Measurements from ENCODE around the gene SF1.

SF1 gene

DNA sequence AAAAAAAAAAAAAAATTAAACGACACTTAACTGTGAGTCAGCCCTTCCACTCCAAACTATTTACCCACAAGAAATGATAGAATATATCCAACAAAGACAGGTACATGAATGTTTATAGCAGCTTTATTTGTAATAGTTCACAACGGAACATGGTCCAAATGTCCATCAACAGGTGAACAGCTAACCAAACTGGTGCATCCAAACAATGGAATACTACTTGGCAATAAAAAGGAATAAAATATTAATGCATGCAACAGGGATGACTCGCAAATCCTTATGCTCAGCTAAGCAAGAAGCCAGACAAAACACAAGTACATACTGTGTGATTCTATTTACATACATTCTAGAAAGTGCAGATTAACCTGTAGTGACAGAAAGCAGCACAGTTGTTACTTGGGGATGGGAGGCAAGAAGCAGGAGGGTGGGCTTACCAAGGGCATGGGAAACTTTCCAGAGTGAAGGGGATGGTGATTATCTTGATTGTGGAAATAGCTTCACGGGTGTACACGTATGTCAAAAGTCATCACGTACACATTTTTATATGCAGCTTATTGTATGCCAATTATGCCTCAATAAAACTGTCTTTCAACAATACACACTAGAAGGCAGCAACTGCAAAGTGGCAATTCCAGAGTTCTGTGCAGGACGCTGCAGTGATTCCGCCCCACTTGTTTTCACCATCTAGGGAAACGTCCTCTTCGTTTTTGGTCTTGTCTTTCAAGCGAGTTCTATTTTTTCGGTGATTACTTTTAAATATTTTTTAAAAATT is 6.7 kb upstream of the SF1 start:
- no peak for DNase-seq

DNA sequence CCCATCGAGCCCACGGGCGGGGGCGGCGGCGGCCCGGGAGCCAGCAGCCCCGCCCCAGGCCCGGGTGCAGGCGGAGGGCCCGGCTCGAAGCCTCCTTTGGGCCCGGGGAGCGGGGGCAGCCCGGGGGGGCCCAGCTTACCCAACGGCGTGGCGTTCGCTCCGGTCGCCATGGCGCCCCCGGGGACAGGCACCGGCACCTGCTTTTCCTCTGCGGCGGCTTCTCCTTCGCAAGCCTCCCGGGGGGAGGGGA is 194 bp downstream of the SF1 start:
- no peak for DNase-seq

DNA sequence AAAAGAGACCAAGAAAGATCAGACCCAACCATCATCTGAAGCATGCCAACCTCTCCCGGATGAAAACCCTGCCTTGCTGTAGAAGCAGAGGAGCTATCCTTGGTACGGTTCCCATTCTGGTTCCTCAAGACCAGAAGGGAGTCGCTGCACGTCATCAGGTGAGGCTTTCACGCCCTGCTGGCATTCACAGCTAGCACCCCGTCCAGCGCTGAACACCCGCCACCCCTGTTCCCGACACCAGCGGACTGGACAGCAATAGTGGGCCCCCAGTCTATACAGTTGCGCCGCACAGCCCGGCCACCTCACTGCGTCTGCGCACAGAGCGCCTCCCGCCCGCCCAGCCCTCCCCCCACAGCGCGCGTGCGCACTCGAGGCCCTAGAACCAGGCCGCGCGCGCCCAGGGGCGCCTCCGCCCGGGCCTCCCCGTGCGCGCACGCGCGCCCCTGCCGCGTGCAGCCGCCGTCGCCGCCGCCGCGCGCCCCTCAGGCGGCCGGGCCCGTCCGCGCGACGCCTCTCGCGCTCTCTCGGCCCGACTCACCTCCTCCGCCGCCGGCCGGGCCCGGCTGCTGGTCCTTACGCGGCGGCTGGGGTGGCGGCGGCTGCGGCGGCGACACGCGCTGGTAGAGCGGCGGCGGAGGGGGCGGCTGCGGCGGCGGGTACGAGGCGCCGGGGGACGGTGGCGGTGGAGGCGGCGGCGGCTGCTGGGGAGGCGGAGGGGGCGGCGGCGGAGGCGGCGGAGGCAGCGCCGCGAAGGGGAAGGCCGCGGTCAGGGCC is 706 bp downstream of the SF1 start:
- DNase-seq = peak in 52 of 56 donors; percentile 22 to 87 (median 68)

DNA sequence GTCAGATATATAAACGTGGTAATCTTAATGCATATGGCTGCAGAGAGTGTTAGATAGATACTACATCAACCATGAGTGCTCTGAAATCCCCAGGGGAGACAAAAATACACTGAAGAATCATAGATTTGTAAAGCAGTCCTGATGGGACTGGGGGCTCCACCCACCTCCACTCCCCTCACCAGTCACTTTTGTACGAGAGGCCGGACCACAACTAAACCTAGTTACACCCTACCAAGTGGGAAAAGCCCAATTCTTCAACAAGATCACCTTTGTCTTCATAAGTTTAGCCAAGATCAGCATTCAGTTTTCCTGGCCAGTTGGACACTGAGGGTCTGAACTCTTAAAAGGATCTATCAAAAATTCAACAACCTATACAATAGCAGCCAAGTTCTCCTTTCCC is 1.5 kb downstream of the SF1 start:
- DNase-seq = no peak

DNA sequence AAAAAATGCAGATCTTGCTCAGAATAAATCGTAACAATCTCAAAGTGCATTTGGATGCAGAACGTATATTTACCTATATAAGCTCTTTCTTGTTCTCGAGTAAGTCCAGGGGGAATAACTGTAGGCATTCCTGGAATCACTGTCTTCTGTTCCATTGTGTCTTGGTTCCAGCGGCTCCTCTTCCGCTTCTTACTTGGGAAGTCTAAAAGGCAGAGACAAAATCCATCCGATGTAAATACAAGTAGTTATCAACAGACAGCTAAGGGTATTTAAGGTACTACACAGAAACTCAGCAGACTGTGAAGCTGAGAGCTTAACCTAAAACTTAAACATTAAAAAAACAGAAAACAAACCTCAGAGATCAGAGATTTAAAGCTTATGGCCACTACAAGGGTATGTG is 1.9 kb downstream of the SF1 start:
- no peak for DNase-seq

DNA sequence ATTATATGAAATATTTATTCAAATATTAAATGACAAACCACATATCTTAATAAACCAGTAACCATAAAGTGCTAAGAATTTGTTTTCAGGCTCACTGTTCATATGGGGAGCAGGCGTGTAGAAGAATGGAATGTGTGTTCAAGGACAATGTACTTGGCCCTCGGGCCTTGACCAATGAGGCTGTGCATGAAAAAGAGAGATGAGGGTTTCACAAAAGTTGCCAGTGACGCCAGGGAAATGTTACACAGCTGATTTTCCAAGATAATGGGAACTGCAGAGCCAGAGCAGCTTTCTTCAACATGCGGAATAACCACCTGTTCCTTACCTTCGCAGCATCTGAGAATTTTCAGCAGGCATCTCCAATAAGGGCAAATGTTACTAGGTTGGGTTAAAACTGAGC is 4.2 kb downstream of the SF1 start:
- DNase-seq = no peak

DNA sequence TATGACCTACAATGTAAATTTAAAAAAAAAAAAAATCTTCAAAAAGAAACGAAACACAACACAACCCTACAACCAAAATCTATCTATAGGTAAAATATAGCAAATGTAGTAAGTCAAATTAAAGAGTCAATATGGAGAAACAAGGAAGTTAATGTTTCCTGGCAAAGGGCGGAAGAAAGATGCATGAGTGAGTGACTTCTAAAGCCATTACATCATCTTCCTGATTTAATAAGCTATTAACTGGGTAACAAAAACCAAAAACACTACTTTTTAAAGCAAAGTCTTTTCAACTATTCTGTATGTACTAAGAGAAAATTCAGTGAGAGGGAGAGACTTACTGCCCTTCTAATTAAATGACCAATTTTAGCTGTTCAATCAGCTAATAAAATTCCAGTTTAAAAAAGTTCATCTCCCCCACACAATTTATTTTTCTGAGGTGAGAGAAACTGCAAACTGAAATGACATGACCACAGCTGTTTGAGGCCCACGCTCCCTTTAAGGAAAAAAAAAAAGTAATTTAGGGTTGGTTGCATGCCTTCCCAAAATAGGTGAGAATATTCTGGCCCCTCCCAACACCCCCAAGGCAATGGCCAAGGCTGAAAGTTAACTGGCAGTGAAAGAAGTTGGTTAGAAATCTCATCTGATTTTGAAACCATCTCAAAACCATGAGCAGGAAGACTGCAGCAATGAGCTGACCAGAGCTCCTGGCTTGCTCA is 5.9 kb downstream of the SF1 start:
- no peak for DNase-seq

DNA sequence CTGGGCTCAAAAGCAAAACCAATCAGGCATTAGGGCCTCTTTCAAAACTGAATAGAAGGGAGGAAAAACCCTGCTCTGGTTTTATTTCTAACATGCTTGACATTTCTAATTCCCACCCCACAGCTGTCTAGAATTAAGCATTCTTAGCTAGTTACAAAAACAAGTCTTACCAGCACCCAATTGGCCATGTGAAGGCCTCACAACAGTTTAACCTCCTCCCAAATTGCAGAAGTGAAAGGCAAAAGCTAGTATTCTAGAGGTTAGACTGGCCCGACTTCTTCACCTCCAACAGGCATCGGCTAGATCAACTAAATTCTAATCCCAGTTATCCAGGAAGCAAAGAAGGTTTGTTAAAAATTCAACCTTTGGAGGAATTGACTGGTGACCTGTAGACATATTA is 6.5 kb downstream of the SF1 start:
- DNase-seq = no peak

DNA sequence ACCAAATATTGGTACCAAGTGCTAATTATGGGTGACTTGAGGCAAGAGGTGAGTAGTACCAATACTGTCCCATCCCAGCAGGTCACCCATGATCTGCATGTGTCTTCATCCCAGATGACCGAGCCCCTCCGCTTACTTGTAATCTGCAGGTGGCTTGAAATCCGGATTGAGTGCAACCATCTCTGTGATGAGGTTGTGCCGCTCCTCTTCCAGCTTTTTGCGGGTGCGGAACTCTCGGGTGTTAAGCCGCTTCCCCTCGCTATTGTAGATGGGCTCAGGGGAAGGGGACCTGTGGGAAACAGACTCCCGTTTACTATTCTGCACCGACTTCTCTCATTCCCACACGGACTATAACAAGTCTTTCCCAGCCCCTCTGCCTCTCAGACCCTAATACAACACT is 8.2 kb downstream of the SF1 start:
- no peak for DNase-seq

DNA sequence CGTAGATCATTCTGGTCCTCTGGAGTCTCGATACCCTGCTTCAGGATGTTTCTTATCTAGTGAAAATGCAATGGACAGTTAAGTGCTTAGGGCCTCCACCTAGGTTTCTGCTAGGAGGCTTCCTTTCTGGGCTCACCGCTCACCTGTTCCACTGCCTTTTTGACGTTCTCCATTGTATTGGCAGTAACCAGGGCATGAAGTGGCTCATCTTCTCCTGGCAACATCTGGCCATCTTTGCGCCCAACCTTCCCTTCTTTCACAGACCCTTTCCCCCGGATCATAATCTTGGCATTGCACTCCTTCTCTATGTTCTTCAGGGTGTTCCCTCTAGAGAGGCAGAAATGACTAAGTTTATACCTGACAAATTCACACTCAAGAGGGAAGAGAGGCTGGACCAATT is 9.1 kb downstream of the SF1 start:
- DNase-seq = no peak

DNA sequence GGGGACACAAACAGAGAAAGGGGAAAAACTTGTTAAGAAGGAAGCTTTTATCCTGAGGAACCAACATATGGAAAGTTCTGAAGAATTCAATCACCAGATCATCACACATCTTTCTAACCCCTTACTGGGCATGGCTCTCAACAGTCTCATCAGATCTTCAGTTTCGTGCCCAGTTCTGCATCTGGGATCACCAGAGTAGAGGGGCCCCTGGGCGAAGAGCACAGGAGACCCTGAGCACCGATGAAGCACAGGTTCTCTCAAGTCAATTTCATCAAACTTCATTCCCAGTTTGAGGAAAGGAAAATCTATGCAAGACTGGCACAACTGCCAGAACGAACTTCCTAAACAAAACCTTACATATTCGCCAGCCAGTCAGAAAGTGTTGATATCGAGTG is 10.0 kb downstream of the SF1 start:
- no peak for DNase-seq

DNA sequence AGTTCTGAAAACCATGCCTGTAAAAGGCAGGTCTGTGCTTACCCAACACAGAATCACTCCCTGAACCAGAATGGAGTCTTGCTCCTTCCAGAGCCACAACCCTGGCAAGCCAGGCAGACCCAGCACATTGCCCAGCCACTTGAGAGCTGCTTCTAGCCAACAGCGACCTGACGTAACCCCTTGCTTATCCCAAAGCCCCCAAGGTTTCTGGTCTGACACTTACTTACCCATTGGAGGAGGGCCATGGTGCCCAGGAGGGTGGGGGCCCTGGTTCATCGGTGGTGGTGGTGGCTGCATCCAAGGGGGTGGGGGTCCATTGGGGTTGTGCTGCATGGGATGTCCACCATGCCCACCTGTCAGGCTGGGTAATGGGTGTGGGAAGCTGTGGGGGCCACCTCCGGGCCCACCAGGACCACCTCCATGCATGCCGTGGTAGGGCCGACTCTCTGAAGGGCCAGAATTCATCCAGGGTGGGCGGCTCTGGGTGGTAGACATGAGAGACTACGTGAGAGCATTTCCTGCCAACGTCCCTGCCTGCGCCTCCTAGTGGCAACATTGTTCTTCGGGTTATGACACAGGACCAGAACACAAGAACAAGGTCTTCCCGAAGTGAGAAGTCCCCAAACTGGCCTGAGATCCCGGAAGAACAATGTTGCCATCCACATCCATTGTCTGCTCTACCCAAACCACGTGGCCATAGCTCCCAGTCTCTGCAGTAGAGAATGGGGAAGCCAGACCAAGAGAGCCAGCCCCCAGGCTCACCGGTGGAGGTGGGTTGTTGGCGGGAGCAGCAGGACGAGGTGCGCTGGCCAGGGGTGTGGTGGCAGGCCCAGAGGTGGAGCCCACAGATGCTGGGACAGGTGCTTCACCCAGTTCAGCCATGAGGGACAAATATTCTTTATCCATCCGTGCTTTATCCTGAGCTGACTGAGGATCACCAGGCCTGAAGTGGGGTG is 10.7 kb downstream of the SF1 start:
- peak in 11 of 56 donors; percentile 6 to 61 (median 29) for DNase-seq

DNA sequence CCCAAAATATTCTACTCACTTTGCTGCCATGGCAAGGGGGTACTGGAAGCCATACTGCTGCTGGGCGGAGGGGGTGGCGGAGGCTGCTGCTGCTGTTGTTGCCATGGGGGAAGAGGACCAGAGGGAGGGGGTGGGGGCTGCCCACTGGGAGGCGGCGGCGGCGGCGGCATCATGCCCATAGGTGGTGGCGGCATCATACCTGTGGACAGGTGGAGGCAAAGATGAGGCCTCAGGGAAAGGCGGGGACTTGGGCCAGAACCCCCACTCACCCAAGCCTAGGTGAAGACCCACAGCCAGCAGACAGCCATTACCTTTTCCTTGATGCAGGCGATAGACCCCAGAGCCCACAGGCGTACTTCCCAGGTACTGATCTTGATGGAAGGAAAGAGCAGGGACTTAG is 11.5 kb downstream of the SF1 start:
- DNase-seq = no peak

DNA sequence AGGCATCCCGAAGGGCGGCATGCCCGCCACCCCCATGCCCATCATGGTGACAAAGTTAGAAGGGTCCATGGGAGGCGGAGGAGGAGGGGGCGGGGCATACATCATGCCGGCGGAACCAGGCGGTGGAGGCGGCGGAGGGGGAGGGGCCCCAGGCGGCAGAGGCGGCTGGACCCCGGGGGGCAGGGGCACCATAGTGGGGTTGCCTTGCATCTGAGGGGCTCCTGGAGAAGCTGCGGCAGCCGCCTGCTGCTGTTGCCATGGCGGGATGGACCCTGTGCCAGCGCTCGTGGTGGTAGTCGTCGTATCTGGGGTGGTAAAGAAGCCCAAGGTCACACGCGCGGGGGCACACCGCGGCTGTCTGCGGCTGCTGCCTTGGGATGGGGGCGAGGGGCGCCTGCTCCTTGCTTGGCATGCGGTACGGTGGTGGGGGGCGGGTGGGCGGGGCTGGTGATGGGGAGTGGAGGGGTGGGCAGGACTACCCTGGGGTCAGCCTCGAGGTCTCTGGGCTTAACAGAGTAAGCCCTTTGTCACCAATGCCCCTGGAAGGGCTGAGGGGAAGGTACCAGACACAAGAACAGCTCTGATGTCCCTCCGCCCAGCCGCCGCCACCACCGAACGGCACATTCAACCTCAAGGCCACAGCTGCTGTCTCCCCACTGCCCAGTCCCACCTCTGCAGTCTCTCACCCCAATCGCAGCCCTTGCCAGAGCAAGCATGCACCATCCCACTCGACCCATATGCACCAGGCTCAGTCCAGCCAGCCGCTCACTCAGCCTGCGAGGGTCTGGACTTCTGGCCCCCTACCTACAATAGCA is 12.3 kb downstream of the SF1 start:
- no peak for DNase-seq

DNA sequence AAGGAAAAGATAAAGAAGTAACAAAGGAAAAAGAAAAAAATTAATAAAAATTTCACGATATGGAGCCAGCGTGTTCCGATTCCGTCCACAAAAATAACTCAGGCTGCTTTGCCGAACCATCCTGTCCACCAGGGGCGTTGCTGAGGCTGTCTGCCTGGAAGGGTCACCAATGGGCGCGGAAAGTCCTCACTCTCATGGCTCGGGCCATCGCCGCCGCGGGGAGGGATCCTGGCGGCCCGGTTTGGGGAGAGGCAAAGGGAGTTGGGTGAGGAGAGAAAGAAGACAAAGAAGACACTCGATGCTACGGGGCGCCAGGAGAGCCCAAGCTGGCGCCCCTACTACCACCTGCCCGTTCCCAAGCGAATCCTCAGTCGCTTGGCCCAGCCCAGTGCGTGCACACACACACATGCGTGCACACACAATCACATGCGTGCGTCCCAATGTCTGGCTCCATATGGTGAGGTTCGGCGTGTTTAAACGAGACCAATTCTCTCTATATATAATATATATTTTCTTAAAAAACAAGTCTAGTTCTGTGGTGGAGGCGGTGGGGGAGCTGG is 13.0 kb downstream of the SF1 start:
- DNase-seq = peak in 1 of 56 donors; percentile 19

DNA sequence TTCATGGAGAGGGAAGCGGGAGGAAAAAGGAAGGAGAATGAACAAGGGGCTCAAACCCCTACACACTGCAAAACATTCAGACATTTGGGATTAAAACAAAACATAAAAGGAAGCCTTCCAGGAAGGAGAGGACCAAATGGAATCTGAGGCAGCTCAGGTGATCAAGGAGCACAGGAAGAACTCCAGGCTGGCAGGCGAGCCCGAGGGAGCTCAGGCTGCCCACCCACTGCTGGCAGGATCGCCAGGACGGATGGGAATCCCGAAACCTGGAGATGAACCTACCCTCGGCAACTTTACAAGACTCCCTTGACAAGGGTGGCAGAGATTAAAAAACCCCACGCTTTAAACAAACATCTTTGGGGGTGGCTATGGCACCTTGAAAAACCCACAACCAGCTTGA is 13.6 kb downstream of the SF1 start:
- DNase-seq = no peak

DNA sequence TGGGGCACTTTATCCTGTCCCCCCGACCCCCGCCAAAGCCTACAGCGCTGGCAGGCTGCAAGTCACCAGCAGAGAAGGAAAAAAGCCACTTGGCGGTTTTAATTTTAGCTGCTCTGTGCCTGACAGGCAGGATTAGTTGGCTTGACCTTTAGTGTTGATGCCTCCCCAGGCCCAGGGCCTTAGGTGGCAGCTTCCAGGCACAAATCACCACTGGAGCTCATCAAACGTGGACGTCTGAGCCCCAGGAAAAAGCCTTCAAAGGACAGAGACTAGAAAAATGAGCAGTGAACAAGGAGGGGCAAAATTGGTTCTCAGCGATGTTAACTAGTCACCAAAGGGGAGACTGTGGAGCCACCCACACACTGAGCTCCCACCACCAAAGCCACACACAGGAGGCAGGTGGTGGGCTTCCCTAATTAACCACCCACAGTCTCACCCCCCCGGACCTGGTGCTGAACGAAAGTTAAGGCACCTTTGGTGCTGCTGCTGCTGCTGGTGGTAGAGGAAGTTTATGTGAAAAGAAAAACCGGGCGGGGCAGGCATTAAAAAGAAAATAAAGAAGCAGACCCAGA is 14.2 kb downstream of the SF1 start:
- DNase-seq = no peak

DNA sequence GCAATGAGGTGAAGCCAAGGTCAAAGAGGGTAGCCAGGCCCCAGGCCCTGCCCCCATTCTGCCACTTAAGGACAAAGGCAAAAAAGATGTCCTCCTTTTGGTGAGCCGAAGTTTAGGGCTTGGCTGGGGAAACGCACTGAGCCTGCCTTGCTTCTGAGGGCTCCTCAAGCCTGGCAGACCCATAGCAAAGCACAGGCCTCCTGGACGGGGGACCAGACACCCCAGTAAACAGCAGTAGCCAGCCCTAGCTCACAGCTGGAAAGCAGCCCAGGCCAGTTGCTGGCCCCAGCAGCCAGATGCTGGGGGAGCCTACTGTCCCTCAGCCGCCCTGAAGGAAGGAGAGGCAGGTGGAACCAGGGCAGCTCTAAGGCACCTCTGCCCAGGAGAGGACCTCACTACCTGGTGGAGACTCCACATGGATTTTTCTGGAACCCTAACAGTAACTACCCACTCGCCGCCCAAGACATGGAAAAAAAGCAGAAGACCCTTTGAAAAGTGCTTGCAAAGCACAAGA is 14.8 kb downstream of the SF1 start:
- DNase-seq = peak in 12 of 56 donors; percentile 16 to 59 (median 34)

DNA sequence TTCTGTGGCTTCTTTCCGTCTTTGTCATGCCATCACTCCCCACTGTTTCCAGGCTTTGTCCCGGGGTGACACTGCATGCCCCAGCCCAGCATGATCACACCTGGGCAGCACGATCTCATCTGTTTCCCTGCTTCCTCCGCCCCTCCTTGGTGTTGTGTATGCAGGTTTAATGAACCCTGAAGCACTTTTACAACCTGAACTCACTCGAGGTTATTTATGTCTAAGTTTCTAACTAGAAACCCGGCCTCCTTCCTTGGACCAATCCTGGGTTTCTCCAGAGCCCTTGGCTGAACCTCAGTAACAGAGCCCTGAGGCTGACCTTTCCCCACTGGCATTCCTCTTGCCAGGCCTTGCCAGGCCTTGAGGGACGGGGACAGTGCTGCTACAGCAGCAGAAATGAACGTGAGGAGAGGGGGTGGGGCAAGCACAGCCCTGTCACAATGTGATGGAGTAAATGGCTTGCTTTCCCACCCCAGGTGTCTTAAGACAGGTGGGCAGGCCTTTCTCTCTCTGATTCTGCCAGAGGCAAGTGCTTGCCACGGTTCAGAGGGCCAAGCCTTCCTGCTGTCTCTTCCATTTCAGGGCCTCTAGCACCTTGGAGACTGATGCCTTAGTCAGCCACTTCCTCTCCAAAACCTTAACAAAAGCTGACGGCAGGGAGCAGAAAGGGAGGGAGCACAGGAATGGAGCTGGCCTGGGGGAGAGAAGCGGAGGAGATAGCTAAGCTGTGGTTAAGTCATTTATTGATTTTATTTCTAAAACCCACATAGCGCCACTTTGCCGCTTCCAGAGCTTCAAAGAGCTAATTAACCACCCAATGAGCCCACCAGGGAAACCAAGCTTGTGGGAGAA is 15.4 kb downstream of the SF1 start:
- peak in 4 of 56 donors; percentile 16 to 46 (median 36) for DNase-seq
